NK-92 (cell line): ENCODE results near the gene TMLHE.
"Not testable (repeated sequence)": the region's sequence is repeated elsewhere in the genome, so short reads cannot be mapped to it uniquely, and the experiment has no call there.

ENCODE experiments used
- DNase-seq: peaks from one replicate; lab custom pipeline; 2025; ENCODE audit not compliant: unreplicated experiment; lab: John Stamatoyannopoulos, UW

TMLHE gene

DNA sequence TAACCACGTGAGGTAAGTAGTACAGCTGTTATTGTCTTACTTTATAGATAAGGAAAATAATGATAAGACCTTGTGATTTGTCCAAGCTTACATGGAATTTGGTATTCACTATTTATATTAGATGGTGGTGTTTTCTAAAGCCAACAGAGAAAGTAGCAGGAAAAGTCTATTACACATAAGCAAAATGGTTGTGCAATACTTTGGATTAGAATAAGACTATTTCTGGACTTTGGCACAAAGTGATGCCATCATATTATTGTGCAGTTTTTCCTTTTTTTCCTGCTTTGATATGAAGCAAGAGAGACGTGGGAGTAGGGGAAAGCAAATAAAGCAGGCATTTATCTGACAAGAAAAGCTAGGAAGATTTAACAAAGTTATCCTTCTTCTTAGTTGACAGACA lies 117.6 kb downstream of the TMLHE start:
- not testable (repeated sequence) for DNase-seq

- not testable (repeated sequence) for DNase-seq
These were observed 121.3 kb downstream of the TMLHE start for GRCh38 chrX:155491421-155491820.

GRCh38 chrX:155477136-155477535 lies 135.6 kb downstream of the TMLHE start:
- DNase-seq, result not testable (repeated sequence)

- not testable (repeated sequence) for DNase-seq
These were observed 146.3 kb downstream of the TMLHE start for GRCh38 chrX:155466269-155466938.

GRCh38 chrX:155460501-155460900 lies 152.3 kb downstream of the TMLHE start:
- not testable (repeated sequence) for DNase-seq

- DNase-seq, result not testable (repeated sequence)
These were observed 154.3 kb downstream of the TMLHE start, which contains the start of gene F8A3 for GRCh38 chrX:155458471-155458870. Gene F8A3 (minus strand): TSS chrX:155458620. CDS start chrX:155458600, 20 bp downstream.

DNA sequence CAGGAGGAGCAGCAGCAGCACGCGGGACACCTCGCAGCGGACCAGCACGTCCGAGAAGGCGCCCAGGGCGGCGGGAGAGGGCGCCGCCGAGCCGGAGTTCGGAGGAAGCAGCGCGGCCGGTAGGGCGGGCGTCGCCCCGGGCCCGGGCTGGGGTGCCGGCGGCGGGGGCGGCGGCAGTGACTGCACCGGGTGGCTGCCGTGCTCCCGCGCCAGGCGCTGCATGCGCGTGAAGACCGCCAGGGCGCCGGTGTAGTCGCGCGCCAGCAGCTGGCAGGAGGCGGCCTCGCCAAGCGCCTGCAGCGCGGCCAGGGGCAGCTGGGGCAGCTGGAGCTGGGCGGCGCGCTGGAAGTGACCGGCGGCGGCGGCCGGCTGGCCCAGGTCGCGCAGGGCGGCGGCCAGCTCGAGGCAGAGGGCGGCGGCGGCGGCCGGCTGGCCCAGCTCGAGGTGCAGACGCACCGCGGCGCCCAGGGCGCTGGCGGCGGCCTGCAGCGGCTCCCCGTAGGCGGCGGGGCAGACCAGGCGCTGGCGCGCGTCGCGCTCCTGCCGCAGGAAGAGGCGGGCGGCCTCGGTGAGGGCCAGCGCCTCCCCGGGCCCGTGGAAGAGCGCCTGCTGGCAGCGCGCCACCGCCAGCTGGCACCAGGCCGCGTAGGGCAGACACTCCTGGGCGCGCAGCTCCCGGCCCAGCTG lies 154.8 kb downstream of the TMLHE start:
- not testable (repeated sequence) for DNase-seq

- DNase-seq, result no peak
These were observed 171.7 kb downstream of the TMLHE start for GRCh38 chrX:155441097-155441496.
